ENCODE data around the gene SLC10A3. TPM values are rescaled to one million over a fixed set of nuclear protein-coding genes. Genes with fewer than 3 reads are reported as not detected.

Gene SLC10A3
- total and polyA plus RNA-seq, 2 donors (not counting 1 experiment from before 2014, with no cell fraction given): 15.2 to 16.0 TPM

DNA sequence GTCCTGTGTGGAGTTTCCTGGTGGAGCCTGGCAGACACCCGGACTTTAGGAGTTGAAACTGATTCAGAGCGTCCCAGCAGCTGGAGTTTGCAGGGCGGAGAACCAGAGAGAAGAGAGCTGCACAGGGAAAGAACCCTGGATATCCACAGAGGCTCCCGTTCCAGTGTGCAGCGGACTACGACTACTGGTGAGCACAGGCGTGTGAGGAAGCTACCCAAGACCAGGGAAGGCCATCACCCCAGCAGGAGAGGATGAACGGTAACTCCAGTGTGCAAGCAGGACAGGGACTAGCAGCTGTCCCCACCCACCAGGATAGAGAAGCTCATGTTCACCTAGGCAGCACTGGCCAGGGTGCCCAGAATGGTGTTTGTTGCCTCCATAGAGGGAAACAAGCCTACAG is 13.6 kb downstream of the SLC10A3 start:
- H4K20me1 ChIP-seq (ENCODE audit: control insufficient read depth, extremely low read depth, insufficient read depth, low read length): no peaks in the 10 kb centered on the region

GRCh38 chrX:154473683-154474082 is 16.7 kb downstream of the SLC10A3 start:
- Histone ChIP-seq H3K27ac (ENCODE audit: insufficient read depth, low read length) (no peak overlapping the region), H3K4me3 (replicated peaks in 1 of 4; ENCODE audit: control extremely low read depth in 1 of 4, insufficient read depth in 1 of 4, low read depth in 3 of 4, low read length in 4 of 4) (no peak overlapping the region), H4K20me1 (ENCODE audit: control insufficient read depth, extremely low read depth, insufficient read depth, low read length) (no peaks in the 10 kb centered on the region), H3K79me2 (ENCODE audit: control insufficient read depth, insufficient read depth, low read length) (no peaks in the 10 kb centered on the region), H3K36me3 (ENCODE audit: control insufficient read depth, insufficient read depth, low read length) (peaks cover 16% of the 10 kb centered on the region), H2AFZ (ENCODE audit: low read length) (no peak overlapping the region), H3K27me3 (ENCODE audit: control insufficient read depth, insufficient read depth, low read length) (no peaks in the 10 kb centered on the region), H3K9ac (ENCODE audit: insufficient read depth, low read length) (no peak overlapping the region), H3K9me3 (ENCODE audit: control insufficient read depth, insufficient read depth, low read depth, low read length) (no peaks in the 10 kb centered on the region), H3K4me2 (ENCODE audit: extremely low read depth, insufficient read depth, low read length) (no peak overlapping the region), H3K4me1 (ENCODE audit: control insufficient read depth, extremely low read depth, insufficient read depth, low read length) (no peaks in the 10 kb centered on the region)
- no peak for TF ChIP-seq EZH2 (IDR thresholded peaks at IDR 0.05; ENCODE audit: low read length, missing control alignments)
- TF ChIP-seq, protein P1, sequence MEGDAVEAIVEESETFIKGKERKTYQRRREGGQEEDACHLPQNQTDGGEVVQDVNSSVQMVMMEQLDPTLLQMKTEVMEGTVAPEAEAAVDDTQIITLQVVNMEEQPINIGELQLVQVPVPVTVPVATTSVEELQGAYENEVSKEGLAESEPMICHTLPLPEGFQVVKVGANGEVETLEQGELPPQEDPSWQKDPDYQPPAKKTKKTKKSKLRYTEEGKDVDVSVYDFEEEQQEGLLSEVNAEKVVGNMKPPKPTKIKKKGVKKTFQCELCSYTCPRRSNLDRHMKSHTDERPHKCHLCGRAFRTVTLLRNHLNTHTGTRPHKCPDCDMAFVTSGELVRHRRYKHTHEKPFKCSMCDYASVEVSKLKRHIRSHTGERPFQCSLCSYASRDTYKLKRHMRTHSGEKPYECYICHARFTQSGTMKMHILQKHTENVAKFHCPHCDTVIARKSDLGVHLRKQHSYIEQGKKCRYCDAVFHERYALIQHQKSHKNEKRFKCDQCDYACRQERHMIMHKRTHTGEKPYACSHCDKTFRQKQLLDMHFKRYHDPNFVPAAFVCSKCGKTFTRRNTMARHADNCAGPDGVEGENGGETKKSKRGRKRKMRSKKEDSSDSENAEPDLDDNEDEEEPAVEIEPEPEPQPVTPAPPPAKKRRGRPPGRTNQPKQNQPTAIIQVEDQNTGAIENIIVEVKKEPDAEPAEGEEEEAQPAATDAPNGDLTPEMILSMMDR (conservative IDR thresholded peaks at IDR 0.05 in 1 of 2, IDR thresholded peaks at IDR 0.05 in 1 of 2; ENCODE audit: low read depth in 1 of 2, low read length in 2 of 2): no peak
- no peak for DNase-seq (ENCODE audit: low read depth in 2 of 2)

More for the DNA sequence above, 13.6 kb downstream of the SLC10A3 start:
- peaks cover 1% of the 10 kb centered on the region for H3K36me3 ChIP-seq (ENCODE audit: control insufficient read depth, insufficient read depth, low read length)
- no peaks in the 10 kb centered on the region for H3K4me1 ChIP-seq (ENCODE audit: control insufficient read depth, extremely low read depth, insufficient read depth, low read length)
- no peak overlapping the region for H3K9ac ChIP-seq (ENCODE audit: insufficient read depth, low read length)
- no peak overlapping the region for H3K4me2 ChIP-seq (ENCODE audit: extremely low read depth, insufficient read depth, low read length)
- DNase-seq (ENCODE audit: low read depth in 2 of 2): no peak
- TF ChIP-seq, protein P1 (conservative IDR thresholded peaks at IDR 0.05 in 1 of 2, IDR thresholded peaks at IDR 0.05 in 1 of 2; ENCODE audit: low read depth in 1 of 2, low read length in 2 of 2): no peak
- no peak for TF ChIP-seq EZH2 (IDR thresholded peaks at IDR 0.05; ENCODE audit: low read length, missing control alignments)
- H3K79me2 ChIP-seq (ENCODE audit: control insufficient read depth, insufficient read depth, low read length): no peaks in the 10 kb centered on the region
- H3K27me3 ChIP-seq (ENCODE audit: control insufficient read depth, insufficient read depth, low read length): no peaks in the 10 kb centered on the region
- no peak overlapping the region for H3K4me3 ChIP-seq (replicated peaks in 1 of 4; ENCODE audit: control extremely low read depth in 1 of 4, insufficient read depth in 1 of 4, low read depth in 3 of 4, low read length in 4 of 4)
- no peaks in the 10 kb centered on the region for H3K9me3 ChIP-seq (ENCODE audit: control insufficient read depth, insufficient read depth, low read depth, low read length)
- no peak overlapping the region for H3K27ac ChIP-seq (ENCODE audit: insufficient read depth, low read length)
- no peak overlapping the region for H2AFZ ChIP-seq (ENCODE audit: low read length)

GRCh38 chrX:154472685-154473632 is 17.5 kb downstream of the SLC10A3 start:
- TF ChIP-seq EZH2 (IDR thresholded peaks at IDR 0.05; ENCODE audit: low read length, missing control alignments): no peak
- TF ChIP-seq, protein P1 (conservative IDR thresholded peaks at IDR 0.05 in 1 of 2, IDR thresholded peaks at IDR 0.05 in 1 of 2; ENCODE audit: low read depth in 1 of 2, low read length in 2 of 2): no peak
- Histone ChIP-seq H3K4me3 (replicated peaks in 1 of 4; ENCODE audit: control extremely low read depth in 1 of 4, insufficient read depth in 1 of 4, low read depth in 3 of 4, low read length in 4 of 4) (no peak overlapping the region), H3K36me3 (ENCODE audit: control insufficient read depth, insufficient read depth, low read length) (peaks cover 16% of the 10 kb centered on the region), H3K9me3 (ENCODE audit: control insufficient read depth, insufficient read depth, low read depth, low read length) (no peaks in the 10 kb centered on the region), H3K27ac (ENCODE audit: insufficient read depth, low read length) (no peak overlapping the region), H3K4me2 (ENCODE audit: extremely low read depth, insufficient read depth, low read length) (no peak overlapping the region), H3K79me2 (ENCODE audit: control insufficient read depth, insufficient read depth, low read length) (no peaks in the 10 kb centered on the region), H3K27me3 (ENCODE audit: control insufficient read depth, insufficient read depth, low read length) (no peaks in the 10 kb centered on the region), H3K9ac (ENCODE audit: insufficient read depth, low read length) (no peak overlapping the region), H3K4me1 (ENCODE audit: control insufficient read depth, extremely low read depth, insufficient read depth, low read length) (no peaks in the 10 kb centered on the region), H2AFZ (ENCODE audit: low read length) (no peak overlapping the region), H4K20me1 (ENCODE audit: control insufficient read depth, extremely low read depth, insufficient read depth, low read length) (no peaks in the 10 kb centered on the region)
- no peak for DNase-seq (ENCODE audit: low read depth in 2 of 2)
